ENCODE measurements around the gene GZMM.

Gene GZMM

GRCh38 chr19:594265-594870 lies 50.5 kb downstream of the GZMM start:
- TF ChIP-seq CTCF (IDR thresholded peaks at IDR 0.05; ENCODE audit: control insufficient read depth, extremely low read depth, insufficient read depth), result no peak
- no peak overlapping the region for H3K4me3 ChIP-seq (ENCODE audit: low read depth, low read length)
- DNase-seq (ENCODE audit: low read depth), result no peak

GRCh38 chr19:595326-596262 lies 51.7 kb downstream of the GZMM start:
- DNase-seq (ENCODE audit: low read depth), result no peak
- H3K4me3 ChIP-seq (ENCODE audit: low read depth, low read length), result no peak overlapping the region
- no peak for TF ChIP-seq CTCF (IDR thresholded peaks at IDR 0.05; ENCODE audit: control insufficient read depth, extremely low read depth, insufficient read depth)

GRCh38 chr19:596263-596655 lies 52.4 kb downstream of the GZMM start:
- no peak overlapping the region for H3K4me3 ChIP-seq (ENCODE audit: low read depth, low read length)
- DNase-seq (ENCODE audit: low read depth), result no peak
- TF ChIP-seq CTCF (IDR thresholded peaks at IDR 0.05; ENCODE audit: control insufficient read depth, extremely low read depth, insufficient read depth), result no peak

- TF ChIP-seq CTCF (IDR thresholded peaks at IDR 0.05; ENCODE audit: control insufficient read depth, extremely low read depth, insufficient read depth), result no peak
- H3K4me3 ChIP-seq (ENCODE audit: low read depth, low read length), result no peak overlapping the region
Measured at GRCh38 chr19:597406-598315, 53.8 kb downstream of the GZMM start.

More at GRCh38 chr19:597406-598315, 53.8 kb downstream of the GZMM start:
- DNase-seq (ENCODE audit: low read depth), result no peak

All from LNCaP clone FGC (cell line).